SU-DHL-6 (cell line): ENCODE data around the gene SPNS1.

Source experiments
- CTCF ChIP-seq: fragments of 200-600 bp; sonication (generic); IDR thresholded peaks from one replicate; pipeline ENCODE4 v1.5.1; 2017; ENCODE audit warnings: antibody characterized with exemption, mild to moderate bottlenecking, low read length, moderate library complexity; ENCODE audit not compliant: insufficient read depth, poor library complexity, severe bottlenecking
- EZH2phosphoT487 ChIP-seq: fragments of 200-600 bp; sonication (generic), shearing (Covaris generic); conservative IDR thresholded peaks from 2 replicates; pipeline ENCODE4 v1.6.1; 2018; ENCODE audit warnings: mild to moderate bottlenecking, antibody characterized with exemption, low read length, moderate library complexity, mixed read lengths

- TF ChIP-seq CTCF (no peak), EZH2phosphoT487 (no peak)
Measured at GRCh38 chr16:28989363-28989762, 14.8 kb downstream of the SPNS1 start.
